GM23338 (cell line): Measurements from ENCODE around the gene HMGCS1. TPM values are rescaled to one million over a fixed set of nuclear protein-coding genes. Genes with fewer than 3 reads are reported as not detected.

ENCODE experiments used
- ATAC-seq: fragments of 200-7000 bp; cut with Tn5 transposase; 3 replicates; pipeline ENCODE4 v1.9.1; 2020
- DNase-seq: peaks from one replicate; pipeline ENCODE4 v3.0.0-alpha.2; 2015; ENCODE audit warnings: low spot score
- H2AFZ ChIP-seq: fragments of 200-600 bp; sonication (generic); 2 replicates; pipeline ENCODE4 v1.8.0; 2016; ENCODE audit warnings: antibody characterized with exemption, mild to moderate bottlenecking, moderate library complexity
- H3F3A ChIP-seq: fragments of 200-600 bp; sonication (generic); replicated peaks from 2 replicates; pipeline ENCODE4 v1.8.0; 2017; ENCODE audit warnings: antibody characterized with exemption, mixed run types, low read depth
- H3K27ac ChIP-seq: fragments of 200-600 bp; sonication (generic); 2 replicates; pipeline ENCODE4 v1.6.1; 2016; ENCODE audit warnings: low read depth
- H3K27me3 ChIP-seq: fragments of 200-600 bp; sonication (generic); 2 replicates; pipeline ENCODE4 v1.8.0; 2016; ENCODE audit warnings: mild to moderate bottlenecking, mixed run types, moderate library complexity; ENCODE audit not compliant: insufficient read depth
- H3K36me3 ChIP-seq: fragments of 200-600 bp; sonication (generic); 2 replicates; pipeline ENCODE4 v1.8.0; 2016; ENCODE audit warnings: mild to moderate bottlenecking; ENCODE audit not compliant: insufficient read depth
- H3K4me1 ChIP-seq: fragments of 200-600 bp; sonication (generic); 2 replicates; pipeline ENCODE4 v1.8.0; 2016; ENCODE audit warnings: mild to moderate bottlenecking, moderate library complexity; ENCODE audit not compliant: insufficient read depth
- H3K4me2 ChIP-seq: fragments of 200-600 bp; sonication (generic); 2 replicates; pipeline ENCODE4 v1.7.1; 2017; ENCODE audit warnings: mixed run types
- H3K4me3 ChIP-seq: fragments of 200-600 bp; sonication (generic); 2 replicates; pipeline ENCODE4 v1.6.1; 2016; ENCODE audit warnings: mixed run types
- H3K79me2 ChIP-seq: fragments of 200-600 bp; sonication (generic); replicated peaks from 2 replicates; pipeline ENCODE4 v1.8.0; 2017; ENCODE audit warnings: mild to moderate bottlenecking; ENCODE audit not compliant: insufficient read depth
- H3K9me2 ChIP-seq: fragments of 200-600 bp; sonication (generic); 2 replicates; pipeline ENCODE4 v1.8.0; 2017; ENCODE audit not compliant: insufficient read depth
- H4K20me1 ChIP-seq: fragments of 200-600 bp; sonication (generic); replicated peaks from 2 replicates; pipeline ENCODE4 v1.8.0; 2017; ENCODE audit warnings: mild to moderate bottlenecking; ENCODE audit not compliant: insufficient read depth
- H3K27ac Mint-ChIP-seq: 2 replicates; pipeline ENCODE4 v1.8.0; 2020; ENCODE audit warnings: inconsistent platforms, mild to moderate bottlenecking, moderate library complexity, mixed read lengths
- H3K27me3 Mint-ChIP-seq: 3 replicates; pipeline ENCODE4 v1.8.0; 2022; ENCODE audit warnings: low read depth, mild to moderate bottlenecking, moderate library complexity, mixed read lengths, inconsistent platforms; ENCODE audit not compliant: insufficient read depth, poor library complexity
- H3K36me3 Mint-ChIP-seq: 3 replicates; pipeline ENCODE4 v1.8.0; 2021; ENCODE audit warnings: low read depth, mild to moderate bottlenecking, inconsistent platforms, moderate library complexity, mixed read lengths
- H3K4me1 Mint-ChIP-seq: 3 replicates; pipeline ENCODE4 v1.8.0; 2020; ENCODE audit warnings: mild to moderate bottlenecking, inconsistent platforms, mixed read lengths
- H3K4me3 Mint-ChIP-seq: 3 replicates; pipeline ENCODE4 v1.8.0; 2021; ENCODE audit warnings: moderate library complexity, mild to moderate bottlenecking, inconsistent platforms, mixed read lengths
- H3K9me3 Mint-ChIP-seq: 3 replicates; pipeline ENCODE4 v1.8.0; 2020; ENCODE audit warnings: moderate library complexity, mild to moderate bottlenecking, inconsistent platforms, mixed read lengths
- POLR2AphosphoS5 ChIP-seq: IDR thresholded peaks from 2 replicates; pipeline ENCODE4 v1.6.1; 2016; ENCODE audit warnings: antibody characterized with exemption, low read depth
- ZNF114 ChIP-seq: fragments of 250-450 bp; sonication (Bioruptor Pico); IDR thresholded peaks from 2 replicates; pipeline ENCODE4 v1.5.0; 2020; ENCODE audit warnings: mild to moderate bottlenecking, moderate library complexity
- ZNF331 ChIP-seq: fragments of 250-450 bp; sonication (Bioruptor Pico); IDR thresholded peaks from 2 replicates; pipeline ENCODE4 v1.5.0; 2020; ENCODE audit warnings: low read depth, mild to moderate bottlenecking, moderate library complexity
- polyA plus RNA-seq: library from polyadenylated mRNA; unstranded; fragments of >200 nt; fragmentation: Nextera tagmentation; extraction: Ambion mirVana; gene quantifications from 2 replicates; pipeline ENCODE4 v1.2.1, GENCODE V29; 2016
- total RNA-seq: library from RNA; depleted of rRNA; stranded (reverse); fragments of >200 nt; shearing (Covaris generic); gene quantifications from 2 replicates; pipeline ENCODE4 v1.2.3, GENCODE V29; 2014
- TF ChIP-seq, protein P1 (sequence below): fragments of 250-450 bp; sonication (Bioruptor Pico); IDR thresholded peaks from 2 replicates; pipeline ENCODE4 v1.5.0; 2020; ENCODE audit warnings: mild to moderate bottlenecking, moderate library complexity
- TF ChIP-seq, protein P2 (sequence below): IDR thresholded peaks from one replicate; pipeline ENCODE4 v1.6.1; 2018; ENCODE audit warnings: antibody characterized with exemption; ENCODE audit not compliant: unreplicated experiment

The HMGCS1 gene
- total and polyA plus RNA-seq, 2 experiments from 2014 or later, result 172 to 278 TPM

DNA sequence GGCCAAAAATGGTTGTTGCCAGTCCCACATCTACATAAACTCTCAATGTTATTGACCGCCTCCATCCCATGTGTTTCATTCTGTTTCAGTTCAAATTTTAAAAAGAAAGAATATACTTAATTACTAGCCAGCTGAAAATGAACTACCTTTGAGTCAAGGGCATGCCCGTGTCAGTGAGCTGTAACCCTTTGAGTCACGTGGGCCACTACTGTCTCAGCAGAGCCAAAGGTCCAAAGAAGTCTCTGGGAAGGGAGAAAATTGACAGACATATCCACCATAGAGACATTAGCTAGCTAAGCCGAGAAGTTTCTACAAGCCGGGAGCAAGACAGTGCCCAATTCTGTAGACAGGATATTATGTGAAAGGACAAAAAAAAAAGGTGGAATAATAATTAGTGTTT lies 61.5 kb downstream of the HMGCS1 start (continued):
- TF ChIP-seq, protein P1, sequence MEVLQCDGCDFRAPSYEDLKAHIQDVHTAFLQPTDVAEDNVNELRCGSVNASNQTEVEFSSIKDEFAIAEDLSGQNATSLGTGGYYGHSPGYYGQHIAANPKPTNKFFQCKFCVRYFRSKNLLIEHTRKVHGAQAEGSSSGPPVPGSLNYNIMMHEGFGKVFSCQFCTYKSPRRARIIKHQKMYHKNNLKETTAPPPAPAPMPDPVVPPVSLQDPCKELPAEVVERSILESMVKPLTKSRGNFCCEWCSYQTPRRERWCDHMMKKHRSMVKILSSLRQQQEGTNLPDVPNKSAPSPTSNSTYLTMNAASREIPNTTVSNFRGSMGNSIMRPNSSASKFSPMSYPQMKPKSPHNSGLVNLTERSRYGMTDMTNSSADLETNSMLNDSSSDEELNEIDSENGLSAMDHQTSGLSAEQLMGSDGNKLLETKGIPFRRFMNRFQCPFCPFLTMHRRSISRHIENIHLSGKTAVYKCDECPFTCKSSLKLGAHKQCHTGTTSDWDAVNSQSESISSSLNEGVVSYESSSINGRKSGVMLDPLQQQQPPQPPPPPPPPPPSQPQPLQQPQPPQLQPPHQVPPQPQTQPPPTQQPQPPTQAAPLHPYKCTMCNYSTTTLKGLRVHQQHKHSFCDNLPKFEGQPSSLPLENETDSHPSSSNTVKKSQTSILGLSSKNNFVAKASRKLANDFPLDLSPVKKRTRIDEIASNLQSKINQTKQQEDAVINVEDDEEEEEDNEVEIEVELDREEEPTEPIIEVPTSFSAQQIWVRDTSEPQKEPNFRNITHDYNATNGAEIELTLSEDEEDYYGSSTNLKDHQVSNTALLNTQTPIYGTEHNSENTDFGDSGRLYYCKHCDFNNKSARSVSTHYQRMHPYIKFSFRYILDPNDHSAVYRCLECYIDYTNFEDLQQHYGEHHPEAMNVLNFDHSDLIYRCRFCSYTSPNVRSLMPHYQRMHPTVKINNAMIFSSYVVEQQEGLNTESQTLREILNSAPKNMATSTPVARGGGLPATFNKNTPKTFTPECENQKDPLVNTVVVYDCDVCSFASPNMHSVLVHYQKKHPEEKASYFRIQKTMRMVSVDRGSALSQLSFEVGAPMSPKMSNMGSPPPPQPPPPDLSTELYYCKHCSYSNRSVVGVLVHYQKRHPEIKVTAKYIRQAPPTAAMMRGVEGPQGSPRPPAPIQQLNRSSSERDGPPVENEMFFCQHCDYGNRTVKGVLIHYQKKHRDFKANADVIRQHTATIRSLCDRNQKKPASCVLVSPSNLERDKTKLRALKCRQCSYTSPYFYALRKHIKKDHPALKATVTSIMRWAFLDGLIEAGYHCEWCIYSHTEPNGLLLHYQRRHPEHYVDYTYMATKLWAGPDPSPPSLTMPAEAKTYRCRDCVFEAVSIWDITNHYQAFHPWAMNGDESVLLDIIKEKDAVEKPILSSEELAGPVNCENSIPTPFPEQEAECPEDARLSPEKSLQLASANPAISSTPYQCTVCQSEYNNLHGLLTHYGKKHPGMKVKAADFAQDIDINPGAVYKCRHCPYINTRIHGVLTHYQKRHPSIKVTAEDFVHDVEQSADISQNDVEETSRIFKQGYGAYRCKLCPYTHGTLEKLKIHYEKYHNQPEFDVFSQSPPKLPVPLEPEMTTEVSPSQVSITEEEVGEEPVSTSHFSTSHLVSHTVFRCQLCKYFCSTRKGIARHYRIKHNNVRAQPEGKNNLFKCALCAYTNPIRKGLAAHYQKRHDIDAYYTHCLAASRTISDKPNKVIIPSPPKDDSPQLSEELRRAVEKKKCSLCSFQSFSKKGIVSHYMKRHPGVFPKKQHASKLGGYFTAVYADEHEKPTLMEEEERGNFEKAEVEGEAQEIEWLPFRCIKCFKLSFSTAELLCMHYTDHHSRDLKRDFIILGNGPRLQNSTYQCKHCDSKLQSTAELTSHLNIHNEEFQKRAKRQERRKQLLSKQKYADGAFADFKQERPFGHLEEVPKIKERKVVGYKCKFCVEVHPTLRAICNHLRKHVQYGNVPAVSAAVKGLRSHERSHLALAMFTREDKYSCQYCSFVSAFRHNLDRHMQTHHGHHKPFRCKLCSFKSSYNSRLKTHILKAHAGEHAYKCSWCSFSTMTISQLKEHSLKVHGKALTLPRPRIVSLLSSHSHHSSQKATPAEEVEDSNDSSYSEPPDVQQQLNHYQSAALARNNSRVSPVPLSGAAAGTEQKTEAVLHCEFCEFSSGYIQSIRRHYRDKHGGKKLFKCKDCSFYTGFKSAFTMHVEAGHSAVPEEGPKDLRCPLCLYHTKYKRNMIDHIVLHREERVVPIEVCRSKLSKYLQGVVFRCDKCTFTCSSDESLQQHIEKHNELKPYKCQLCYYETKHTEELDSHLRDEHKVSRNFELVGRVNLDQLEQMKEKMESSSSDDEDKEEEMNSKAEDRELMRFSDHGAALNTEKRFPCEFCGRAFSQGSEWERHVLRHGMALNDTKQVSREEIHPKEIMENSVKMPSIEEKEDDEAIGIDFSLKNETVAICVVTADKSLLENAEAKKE (CRISPR knock-in tag), result no peak

DNA sequence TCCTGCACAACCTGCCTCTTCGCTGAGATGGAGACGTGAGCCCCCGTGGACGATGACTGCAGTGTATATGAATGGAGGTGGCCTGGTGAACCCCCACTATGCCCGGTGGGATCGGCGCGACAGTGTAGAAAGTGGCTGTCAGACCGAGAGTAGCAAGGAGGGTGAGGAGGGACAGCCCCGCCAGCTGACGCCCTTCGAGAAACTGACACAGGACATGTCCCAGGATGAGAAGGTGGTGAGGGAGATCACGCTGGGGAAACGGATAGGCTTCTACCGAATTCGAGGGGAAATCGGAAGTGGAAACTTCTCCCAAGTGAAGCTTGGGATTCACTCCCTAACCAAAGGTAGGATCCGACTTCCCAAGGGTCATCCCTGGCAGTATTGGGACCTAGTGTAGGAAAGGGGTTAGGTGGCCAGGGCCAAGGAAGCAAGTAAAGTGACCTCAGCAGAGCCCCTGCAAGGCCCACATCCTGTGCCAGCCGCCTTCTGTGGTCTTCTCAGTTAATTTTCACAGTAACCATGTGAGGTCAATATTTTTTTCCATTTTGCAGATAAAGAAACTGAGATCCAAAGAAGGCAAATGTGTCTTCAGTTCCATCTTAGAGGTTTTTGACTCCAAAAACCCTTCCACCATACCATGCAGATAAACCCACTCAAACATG lies 67.4 kb downstream of the HMGCS1 start:
- H3K27me3 Mint-ChIP-seq, result no peaks in the 10 kb centered on the region
- H3K36me3 Mint-ChIP-seq, result no peaks in the 10 kb centered on the region
- no peak overlapping the region for H3K27ac Mint-ChIP-seq
- Histone ChIP-seq H3K27ac (no peak overlapping the region), H2AFZ (no peak overlapping the region), H3K4me1 (0 out of 2 replicates have a peak, but pooled peaks cover 4% of the 10 kb centered on the region), H3F3A (no peaks in the 10 kb centered on the region), H3K4me3 (no peak overlapping the region), H3K27me3 (no peaks in the 10 kb centered on the region), H3K36me3 (no peaks in the 10 kb centered on the region), H3K9me2 (peaks cover 3% of the 10 kb centered on the region; the same call in 1 of the 2 replicates), H3K79me2 (no peaks in the 10 kb centered on the region), H4K20me1 (no peaks in the 10 kb centered on the region), H3K4me2 (no peak overlapping the region)
- ATAC-seq (no peak), DNase-seq (no peak)
- no peaks in the 10 kb centered on the region; the same call in 2 of the 3 replicates for H3K4me1 Mint-ChIP-seq
- no peak overlapping the region for H3K4me3 Mint-ChIP-seq
- no peaks in the 10 kb centered on the region for H3K9me3 Mint-ChIP-seq
- TF ChIP-seq, protein P1 (CRISPR knock-in tag), result no peak
- TF ChIP-seq, protein P2, sequence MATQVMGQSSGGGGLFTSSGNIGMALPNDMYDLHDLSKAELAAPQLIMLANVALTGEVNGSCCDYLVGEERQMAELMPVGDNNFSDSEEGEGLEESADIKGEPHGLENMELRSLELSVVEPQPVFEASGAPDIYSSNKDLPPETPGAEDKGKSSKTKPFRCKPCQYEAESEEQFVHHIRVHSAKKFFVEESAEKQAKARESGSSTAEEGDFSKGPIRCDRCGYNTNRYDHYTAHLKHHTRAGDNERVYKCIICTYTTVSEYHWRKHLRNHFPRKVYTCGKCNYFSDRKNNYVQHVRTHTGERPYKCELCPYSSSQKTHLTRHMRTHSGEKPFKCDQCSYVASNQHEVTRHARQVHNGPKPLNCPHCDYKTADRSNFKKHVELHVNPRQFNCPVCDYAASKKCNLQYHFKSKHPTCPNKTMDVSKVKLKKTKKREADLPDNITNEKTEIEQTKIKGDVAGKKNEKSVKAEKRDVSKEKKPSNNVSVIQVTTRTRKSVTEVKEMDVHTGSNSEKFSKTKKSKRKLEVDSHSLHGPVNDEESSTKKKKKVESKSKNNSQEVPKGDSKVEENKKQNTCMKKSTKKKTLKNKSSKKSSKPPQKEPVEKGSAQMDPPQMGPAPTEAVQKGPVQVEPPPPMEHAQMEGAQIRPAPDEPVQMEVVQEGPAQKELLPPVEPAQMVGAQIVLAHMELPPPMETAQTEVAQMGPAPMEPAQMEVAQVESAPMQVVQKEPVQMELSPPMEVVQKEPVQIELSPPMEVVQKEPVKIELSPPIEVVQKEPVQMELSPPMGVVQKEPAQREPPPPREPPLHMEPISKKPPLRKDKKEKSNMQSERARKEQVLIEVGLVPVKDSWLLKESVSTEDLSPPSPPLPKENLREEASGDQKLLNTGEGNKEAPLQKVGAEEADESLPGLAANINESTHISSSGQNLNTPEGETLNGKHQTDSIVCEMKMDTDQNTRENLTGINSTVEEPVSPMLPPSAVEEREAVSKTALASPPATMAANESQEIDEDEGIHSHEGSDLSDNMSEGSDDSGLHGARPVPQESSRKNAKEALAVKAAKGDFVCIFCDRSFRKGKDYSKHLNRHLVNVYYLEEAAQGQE, result no peak
- TF ChIP-seq ZNF114 (CRISPR knock-in tag) (no peak), POLR2AphosphoS5 (no peak), ZNF331 (CRISPR knock-in tag) (no peak)
